ENCODE data around the gene OR10H5. TPM values are rescaled to one million over a fixed set of nuclear protein-coding genes. Genes with fewer than 3 reads are reported as not detected.
A peak's percentile ranks its signal among the peaks of the same experiment; 100 is the strongest.
"Not testable (repeated sequence)": the region's sequence is repeated elsewhere in the genome, so short reads cannot be mapped to it uniquely, and the experiment has no call there.

The OR10H5 gene
- total RNA-seq, 1 experiment from 2014 or later = not detected

- no peak for TF ChIP-seq TEAD4 (CRISPR knock-in tag; IDR thresholded peaks at IDR 0.05)
Observed at GRCh38 chr19:15829786-15830185, 42.3 kb downstream of the OR10H5 start (continued).

- ATAC-seq (no peak), DNase-seq (ENCODE audit: low spot score) (no peak)
- CTCF ChIA-PET = no interaction called here
- Mint-ChIP-seq H3K27ac (no peak overlapping the region), H3K4me3 (no peak overlapping the region), H3K36me3 (peaks cover 29% of the 10 kb centered on the region), H3K27me3 (ENCODE audit: low read depth) (peaks cover 23% of the 10 kb centered on the region), H3K4me1 (peaks cover 8% of the 10 kb centered on the region), H3K9me3 (peaks cover 36% of the 10 kb centered on the region)
- POLR2A ChIA-PET = no interaction called here
- TF ChIP-seq CTCF (IDR thresholded peaks at IDR 0.05) (no peak), STAT6 (CRISPR knock-in tag; conservative IDR thresholded peaks at IDR 0.05; ENCODE audit: low read depth) (no peak), MYBL2 (CRISPR knock-in tag; IDR thresholded peaks at IDR 0.05) (no peak), ZNF263 (CRISPR knock-in tag; IDR thresholded peaks at IDR 0.05; ENCODE audit: low read depth) (no peak), FOXK1 (CRISPR knock-in tag; IDR thresholded peaks at IDR 0.05) (no peak), NFE2L1 (CRISPR knock-in tag; IDR thresholded peaks at IDR 0.05) (no peak), ESRRA (CRISPR knock-in tag; IDR thresholded peaks at IDR 0.05; ENCODE audit: borderline replicate concordance) (no peak), MXD4 (CRISPR knock-in tag; IDR thresholded peaks at IDR 0.05; ENCODE audit: borderline replicate concordance) (no peak), ZNF219 (CRISPR knock-in tag; IDR thresholded peaks at IDR 0.05; ENCODE audit: borderline replicate concordance) (no peak), SP1 (CRISPR knock-in tag; conservative IDR thresholded peaks at IDR 0.05) (no peak), HMGXB4 (CRISPR knock-in tag; IDR thresholded peaks at IDR 0.05) (no peak), ZNF281 (CRISPR knock-in tag; IDR thresholded peaks at IDR 0.05) (no peak), ATF3 (CRISPR knock-in tag; conservative IDR thresholded peaks at IDR 0.05) (no peak), EMX1 (CRISPR knock-in tag; IDR thresholded peaks at IDR 0.05) (no peak), ZNF671 (CRISPR knock-in tag; IDR thresholded peaks at IDR 0.05) (no peak), ZNF232 (CRISPR knock-in tag; IDR thresholded peaks at IDR 0.05) (no peak), ELF4 (CRISPR knock-in tag; IDR thresholded peaks at IDR 0.05; ENCODE audit: low read depth) (no peak), CREB1 (CRISPR knock-in tag; IDR thresholded peaks at IDR 0.05) (no peak)
Observed at GRCh38 chr19:15831626-15832025, 44.2 kb downstream of the OR10H5 start.

GRCh38 chr19:15834232-15834631 is 46.8 kb downstream of the OR10H5 start:
- POLR2A ChIA-PET; H3K27ac Mint-ChIP-seq; CTCF ChIA-PET; DNase-seq (ENCODE audit: low spot score); H3K4me3 Mint-ChIP-seq; ATAC-seq: not testable (repeated sequence)
- peaks cover 24% of the 10 kb centered on the region for H3K27me3 Mint-ChIP-seq (ENCODE audit: low read depth)
- peaks cover 21% of the 10 kb centered on the region for H3K4me1 Mint-ChIP-seq
- peaks cover 35% of the 10 kb centered on the region for H3K9me3 Mint-ChIP-seq
- H3K36me3 Mint-ChIP-seq = peaks cover 26% of the 10 kb centered on the region

- Mint-ChIP-seq H3K4me3 (peak overlapping the region; percentile 83), H3K9me3 (peaks cover 26% of the 10 kb centered on the region), H3K27me3 (ENCODE audit: low read depth) (peaks cover 12% of the 10 kb centered on the region), H3K4me1 (peaks cover 21% of the 10 kb centered on the region), H3K27ac (peak overlapping the region; percentile 99), H3K36me3 (peaks cover 14% of the 10 kb centered on the region)
- CTCF ChIA-PET; ATAC-seq; DNase-seq (ENCODE audit: low spot score): not testable (repeated sequence)
- POLR2A ChIA-PET = interaction anchor here (1.2 kb wide), 1 partner anchor 34 kb away, joined by 3 read pairs; no protein-coding TSS in a partner anchor
Observed at GRCh38 chr19:15835565-15836329, 48.3 kb downstream of the OR10H5 start.
